ENCODE measurements around the gene ZNF516.

GRCh38 chr18:76498064-76498463 lies 3.0 kb upstream of the ZNF516 start:
- no peak for TF ChIP-seq CTCF (IDR thresholded peaks at IDR 0.05)
- TF ChIP-seq POLR2A (IDR thresholded peaks at IDR 0.05), result no peak
